Neural cell (in vitro differentiated cells): ENCODE measurements around the gene MAPK1.

Experiments
- CTCF ChIP-seq: fragments of 450-650 bp; IDR thresholded peaks from 2 replicates; pipeline ENCODE4 v1.5.1; 2014; ENCODE audit warnings: antibody characterized with exemption, mild to moderate bottlenecking, moderate library complexity; ENCODE audit not compliant: poor library complexity, severe bottlenecking
- EP300 ChIP-seq: fragments of 450-650 bp; conservative IDR thresholded peaks from 2 replicates; pipeline ENCODE4 v1.6.1; 2014; ENCODE audit warnings: antibody characterized with exemption, mild to moderate bottlenecking, moderate library complexity; ENCODE audit not compliant: poor library complexity, severe bottlenecking
- EZH2 ChIP-seq: fragments of 200-600, 300-800 bp; shearing (Covaris generic), sonication (generic); IDR thresholded peaks from 2 replicates; pipeline ENCODE4 v1.6.1; 2014; ENCODE audit warnings: antibody characterized with exemption, low read length, borderline replicate concordance, mild to moderate bottlenecking; ENCODE audit not compliant: insufficient read depth, poor library complexity, severe bottlenecking
- POLR2AphosphoS5 ChIP-seq: IDR thresholded peaks from 2 replicates; pipeline ENCODE4 v1.6.1; 2012
- REST ChIP-seq: IDR thresholded peaks from 2 replicates; pipeline ENCODE4 v1.6.1; 2012; ENCODE audit warnings: borderline replicate concordance
- TAF1 ChIP-seq: IDR thresholded peaks from 2 replicates; pipeline ENCODE4 v1.6.1; 2012; ENCODE audit warnings: low read depth

- TF ChIP-seq EP300 (no peak), EZH2 (no peak), POLR2AphosphoS5 (no peak), TAF1 (no peak), CTCF (no peak), REST (no peak)
Observed at GRCh38 chr22:21818487-21819182, 48.8 kb downstream of the MAPK1 start.
